LNCaP clone FGC (cell line): ENCODE data around the gene ADGRD1.
"Not testable (repeated sequence)": the region's sequence is repeated elsewhere in the genome, so short reads cannot be mapped to it uniquely, and the experiment has no call there.

Experiments used
- DNase-seq: peaks from one replicate; pipeline ENCODE4 v3.0.0-alpha.2; 2011; ENCODE audit warnings: low read depth
- H3K4me3 ChIP-seq: 2 replicates; pipeline ENCODE4 v1.5.1; 2011; ENCODE audit warnings: mild to moderate bottlenecking, low read depth, low read length, control low read depth
- CTCF ChIP-seq: IDR thresholded peaks from 2 replicates; pipeline ENCODE4 v1.5.1; 2012; ENCODE audit warnings: mild to moderate bottlenecking; ENCODE audit not compliant: control insufficient read depth, insufficient read depth; ENCODE audit errors: extremely low read depth

ADGRD1 gene

GRCh38 chr12:130937063-130937462 lies 16.6 kb upstream of the ADGRD1 start:
- TF ChIP-seq CTCF = no peak
- DNase-seq = no peak
- H3K4me3 ChIP-seq = no peak overlapping the region

DNA sequence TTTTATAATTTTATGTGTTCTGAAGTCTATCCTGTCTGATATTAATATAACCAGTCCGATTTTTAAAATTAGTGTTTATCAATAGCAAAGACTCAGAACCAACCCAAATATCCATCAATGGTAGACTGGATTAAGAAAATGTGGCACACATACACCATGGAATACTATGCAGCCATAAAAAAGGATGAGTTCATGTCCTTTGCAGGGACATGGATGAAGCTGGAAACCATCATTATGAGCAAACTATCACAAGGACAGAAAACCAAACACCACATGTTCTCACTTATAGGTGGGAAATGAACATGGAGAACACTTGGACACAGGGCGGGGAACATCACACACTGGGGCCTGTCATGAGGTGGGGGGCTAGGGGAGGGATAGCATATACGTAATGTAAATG lies 16.2 kb upstream of the ADGRD1 start:
- DNase-seq = not testable (repeated sequence)

GRCh38 chr12:130938186-130938585 lies 15.5 kb upstream of the ADGRD1 start:
- no peak overlapping the region for H3K4me3 ChIP-seq
- no peak for TF ChIP-seq CTCF
- DNase-seq = no peak

More for the DNA sequence above, 16.2 kb upstream of the ADGRD1 start:
- not testable (repeated sequence) for H3K4me3 ChIP-seq

DNA sequence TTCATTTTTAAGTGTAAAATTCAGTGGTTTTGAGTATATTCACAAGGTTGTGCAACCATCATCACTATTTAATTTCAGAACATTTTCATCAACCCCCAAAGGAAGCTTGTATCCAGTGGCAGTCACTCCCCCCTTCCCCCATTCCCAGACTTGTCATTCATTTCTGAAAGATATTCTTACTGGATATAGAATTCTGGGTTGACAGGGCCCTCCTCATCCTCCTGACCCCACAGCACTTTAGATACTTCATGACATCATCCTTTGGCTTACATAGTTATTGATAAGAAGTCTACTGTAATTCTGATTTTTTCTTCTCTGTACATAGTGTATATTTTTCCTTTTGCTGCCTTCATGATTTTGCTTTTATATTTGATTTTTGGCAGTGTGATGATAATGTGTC lies 8.8 kb upstream of the ADGRD1 start:
- TF ChIP-seq CTCF = no peak
- no peak overlapping the region for H3K4me3 ChIP-seq
- DNase-seq = no peak

GRCh38 chr12:130945786-130946492 lies 7.8 kb upstream of the ADGRD1 start:
- DNase-seq = no peak
- no peak overlapping the region for H3K4me3 ChIP-seq
- TF ChIP-seq CTCF = no peak

DNA sequence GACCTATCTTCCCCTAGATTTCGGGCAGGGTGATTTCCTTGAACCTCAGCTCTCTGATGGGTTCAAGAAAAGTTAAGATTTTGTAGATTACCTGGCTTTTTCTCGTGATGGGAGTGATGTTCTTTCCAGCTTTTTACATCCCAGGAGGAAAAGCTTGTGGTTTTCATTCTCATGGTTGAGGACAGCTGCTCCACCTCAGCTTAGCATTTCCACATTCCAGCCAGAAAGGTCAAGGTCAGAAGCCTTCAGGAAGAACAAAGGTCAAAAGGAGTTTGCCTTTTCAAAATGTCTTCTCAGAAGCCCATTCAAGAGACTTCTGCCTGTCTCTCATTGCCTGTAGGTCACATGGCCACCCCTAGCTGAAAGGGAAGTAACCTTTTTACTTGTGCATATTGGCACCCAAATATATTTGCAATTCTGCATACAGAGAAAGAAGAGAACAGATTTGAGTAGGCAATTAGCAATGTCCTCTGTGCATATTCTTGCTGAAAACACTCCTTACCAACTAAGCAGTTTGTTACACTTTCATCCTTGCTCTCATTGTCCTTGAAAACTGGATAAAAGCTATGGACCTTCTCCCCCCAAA lies 6.6 kb upstream of the ADGRD1 start:
- no peak for TF ChIP-seq CTCF
- no peak for DNase-seq
- no peak overlapping the region for H3K4me3 ChIP-seq

GRCh38 chr12:130948136-130948535 lies 5.6 kb upstream of the ADGRD1 start:
- DNase-seq = peak; percentile 6
- no peak overlapping the region for H3K4me3 ChIP-seq

More at GRCh38 chr12:130948136-130948535, 5.6 kb upstream of the ADGRD1 start:
- no peak for TF ChIP-seq CTCF
